ENCODE data around the gene CCL28.

GRCh38 chr5:43386960-43387362 lies 25.2 kb downstream of the CCL28 start:
- no peak for TF ChIP-seq CTCF (IDR thresholded peaks at IDR 0.05)
- no peak for TF ChIP-seq EZH2 (IDR thresholded peaks at IDR 0.05)

All from neural progenitor cell (in vitro differentiated cells).